ENCODE measurements around the gene C10orf67.
"Not testable (repeated sequence)": the region's sequence is repeated elsewhere in the genome, so short reads cannot be mapped to it uniquely, and the experiment has no call there.

Gene C10orf67

DNA sequence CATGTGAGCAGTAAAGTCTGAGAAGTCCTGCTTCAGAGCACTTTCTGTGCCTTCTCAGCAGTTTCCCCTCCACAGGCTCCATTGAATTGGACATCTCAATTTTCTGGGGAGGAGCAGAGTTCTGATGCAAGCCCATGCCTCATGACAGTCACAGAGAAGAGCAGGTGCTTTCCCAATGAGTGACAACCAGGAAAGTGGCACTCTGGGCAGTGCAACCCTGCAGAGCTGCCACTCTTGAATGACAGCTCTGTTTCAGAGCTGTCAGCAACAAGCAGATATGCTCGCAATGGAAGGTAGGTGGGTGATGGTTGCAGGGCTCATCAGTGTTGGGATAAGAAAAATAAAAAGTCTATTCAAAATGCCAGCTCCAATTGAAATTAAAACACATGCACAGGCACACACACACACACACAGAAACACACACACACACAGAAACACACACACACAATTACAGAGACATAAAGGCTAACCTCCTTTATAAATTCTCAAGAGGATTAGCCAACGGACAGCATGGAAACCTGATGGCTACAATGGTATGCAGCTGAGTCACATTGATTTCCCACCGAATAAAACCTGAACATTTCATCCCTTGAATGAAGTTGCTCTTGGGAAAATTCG, 50.5 kb downstream of the C10orf67 start:
- H3K4me1 ChIP-seq (ENCODE audit: control insufficient read depth, insufficient read depth, low read length), result no peaks in the 10 kb centered on the region
- H3K9me3 ChIP-seq (ENCODE audit: control insufficient read depth in 2 of 2, low read length in 2 of 2), result no peaks in the 10 kb centered on the region
- peaks cover 0 to 9% of the 10 kb centered on the region in 2 donors for H3K27me3 ChIP-seq (ENCODE audit: control insufficient read depth in 1 of 2, insufficient read depth in 2 of 2, low read length in 2 of 2)
- H3K27ac ChIP-seq (ENCODE audit: low read length), result no peak overlapping the region
- no peak overlapping the region for H3K9ac ChIP-seq (ENCODE audit: low read length in 2 of 2)
- H3K4me3 ChIP-seq (ENCODE audit: low read length in 2 of 2), result no peak overlapping the region
- H3K36me3 ChIP-seq (ENCODE audit: control insufficient read depth in 2 of 2, insufficient read depth in 2 of 2, low read length in 2 of 2), result no peaks in the 10 kb centered on the region

DNA sequence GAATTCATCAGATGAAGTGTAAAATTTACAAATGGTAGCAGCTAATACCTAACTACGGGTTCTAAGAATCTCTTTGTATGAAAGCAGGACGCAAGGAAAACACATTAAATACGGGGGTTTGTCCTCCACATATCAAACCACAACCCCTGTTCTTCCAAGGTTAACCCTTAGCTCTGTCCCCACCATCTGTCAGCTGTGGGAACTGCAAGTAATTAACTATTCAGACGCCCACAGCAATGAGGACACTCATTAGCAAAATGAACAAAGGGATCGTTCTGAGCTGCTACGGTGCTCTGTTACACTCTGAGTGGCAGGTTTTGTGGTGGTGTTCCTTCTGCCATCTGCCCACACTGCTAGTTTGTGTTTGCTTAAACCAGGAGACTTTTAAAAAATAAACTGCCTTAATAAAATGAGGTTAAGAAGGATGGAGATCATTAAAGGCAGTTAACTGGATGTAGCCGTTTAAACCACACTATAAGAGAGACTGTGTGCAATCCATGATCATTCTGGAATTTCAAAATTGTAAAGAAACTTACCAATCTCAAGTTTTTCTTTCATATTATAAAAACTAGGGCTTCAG, 51.4 kb downstream of the C10orf67 start:
- no peaks in the 10 kb centered on the region for H3K4me1 ChIP-seq (ENCODE audit: control insufficient read depth, insufficient read depth, low read length)
- no peaks in the 10 kb centered on the region for H3K36me3 ChIP-seq (ENCODE audit: control insufficient read depth in 2 of 2, insufficient read depth in 2 of 2, low read length in 2 of 2)
- peaks cover 0 to 9% of the 10 kb centered on the region in 2 donors for H3K27me3 ChIP-seq (ENCODE audit: control insufficient read depth in 1 of 2, insufficient read depth in 2 of 2, low read length in 2 of 2)
- no peak overlapping the region for H3K27ac ChIP-seq (ENCODE audit: low read length)
- H3K9me3 ChIP-seq (ENCODE audit: control insufficient read depth in 2 of 2, low read length in 2 of 2), result no peaks in the 10 kb centered on the region
- H3K9ac ChIP-seq (ENCODE audit: low read length in 2 of 2), result no peak overlapping the region
- H3K4me3 ChIP-seq (ENCODE audit: low read length in 2 of 2), result no peak overlapping the region

DNA sequence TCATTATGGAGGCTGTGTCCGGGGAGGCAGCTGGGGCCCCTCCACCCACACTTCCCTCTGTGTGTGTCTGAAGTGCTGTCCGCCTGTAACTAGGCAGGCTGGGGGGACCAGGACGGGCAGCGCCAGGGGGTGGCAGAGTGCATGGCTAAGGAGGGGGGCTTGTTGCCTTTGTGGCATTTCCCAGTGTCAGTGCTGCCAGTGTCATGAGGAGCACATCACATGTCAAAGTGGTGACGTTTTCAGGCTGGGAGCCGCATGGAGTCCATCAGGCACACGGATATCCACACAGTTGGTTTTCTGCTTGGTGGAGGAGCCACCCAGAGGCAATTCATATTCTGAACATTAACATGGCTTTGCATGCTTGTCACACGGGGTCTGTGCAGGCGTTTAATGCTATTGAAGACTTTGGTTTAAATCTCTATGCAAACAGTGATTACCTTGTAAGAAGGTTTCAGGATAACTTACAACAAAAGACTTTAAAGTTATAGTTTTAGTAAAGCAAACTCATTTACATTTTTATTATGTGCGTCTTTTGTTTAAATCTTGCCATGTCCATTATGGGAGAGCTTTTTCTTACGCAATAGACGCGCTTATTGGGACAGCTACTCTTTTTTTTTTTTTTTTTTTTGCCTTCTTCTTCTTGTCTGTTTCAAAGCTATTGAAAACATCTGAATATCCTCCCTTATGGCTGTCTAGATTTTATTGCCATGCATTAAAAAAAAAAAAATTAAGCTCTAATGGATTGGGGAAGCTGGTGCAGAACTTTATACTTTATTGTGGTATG, 52.9 kb downstream of the C10orf67 start:
- H3K9me3 ChIP-seq (ENCODE audit: control insufficient read depth in 2 of 2, low read length in 2 of 2), result no peaks in the 10 kb centered on the region
- H3K9ac ChIP-seq (ENCODE audit: low read length in 2 of 2), result no peak overlapping the region
- no peaks in the 10 kb centered on the region for H3K36me3 ChIP-seq (ENCODE audit: control insufficient read depth in 2 of 2, insufficient read depth in 2 of 2, low read length in 2 of 2)
- H3K4me1 ChIP-seq (ENCODE audit: control insufficient read depth, insufficient read depth, low read length), result no peaks in the 10 kb centered on the region
- peaks cover 0 to 9% of the 10 kb centered on the region in 2 donors for H3K27me3 ChIP-seq (ENCODE audit: control insufficient read depth in 1 of 2, insufficient read depth in 2 of 2, low read length in 2 of 2)
- H3K27ac ChIP-seq (ENCODE audit: low read length), result no peak overlapping the region
- H3K4me3 ChIP-seq (ENCODE audit: low read length in 2 of 2), result no peak overlapping the region

DNA sequence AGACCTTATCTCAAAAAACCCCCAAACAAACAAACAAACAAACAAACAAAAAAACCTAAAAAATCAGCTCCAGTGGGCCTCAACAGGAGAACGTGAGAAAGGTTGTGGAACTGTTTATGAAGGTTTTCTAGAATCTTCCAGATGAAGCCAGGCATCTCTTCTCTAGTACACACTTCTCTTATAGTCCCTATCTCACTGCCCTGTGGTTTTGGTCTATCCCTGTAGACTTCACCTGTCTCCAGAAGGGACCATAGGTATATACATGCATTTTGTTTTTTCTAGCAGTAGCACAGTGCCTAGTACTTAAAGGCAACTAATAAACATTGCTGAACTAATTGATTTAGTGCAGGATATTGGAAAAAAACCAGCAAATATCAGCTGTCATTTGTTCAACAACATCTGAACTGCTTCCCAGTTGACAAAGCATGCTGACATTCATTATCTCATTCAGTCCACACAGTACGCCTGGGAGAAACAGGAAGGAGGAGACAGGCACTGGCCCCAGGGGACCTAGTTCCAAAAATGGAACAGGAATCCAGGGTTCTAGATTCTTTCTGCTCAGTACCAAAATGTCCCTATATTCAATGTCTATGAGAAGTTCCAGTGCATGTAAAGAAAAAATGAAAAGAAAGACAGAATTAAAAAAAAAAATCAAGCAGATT, 59.8 kb downstream of the C10orf67 start:
- no peaks in the 10 kb centered on the region for H3K9me3 ChIP-seq (ENCODE audit: control insufficient read depth in 2 of 2, low read length in 2 of 2)
- no peaks in the 10 kb centered on the region for H3K27me3 ChIP-seq (ENCODE audit: control insufficient read depth in 1 of 2, insufficient read depth in 2 of 2, low read length in 2 of 2)
- no peak overlapping the region for H3K27ac ChIP-seq (ENCODE audit: low read length)
- no peaks in the 10 kb centered on the region for H3K4me1 ChIP-seq (ENCODE audit: control insufficient read depth, insufficient read depth, low read length)
- no peak overlapping the region for H3K4me3 ChIP-seq (ENCODE audit: low read length in 2 of 2)
- H3K36me3 ChIP-seq (ENCODE audit: control insufficient read depth in 2 of 2, insufficient read depth in 2 of 2, low read length in 2 of 2), result no peaks in the 10 kb centered on the region
- H3K9ac ChIP-seq (ENCODE audit: low read length in 2 of 2), result no peak overlapping the region

DNA sequence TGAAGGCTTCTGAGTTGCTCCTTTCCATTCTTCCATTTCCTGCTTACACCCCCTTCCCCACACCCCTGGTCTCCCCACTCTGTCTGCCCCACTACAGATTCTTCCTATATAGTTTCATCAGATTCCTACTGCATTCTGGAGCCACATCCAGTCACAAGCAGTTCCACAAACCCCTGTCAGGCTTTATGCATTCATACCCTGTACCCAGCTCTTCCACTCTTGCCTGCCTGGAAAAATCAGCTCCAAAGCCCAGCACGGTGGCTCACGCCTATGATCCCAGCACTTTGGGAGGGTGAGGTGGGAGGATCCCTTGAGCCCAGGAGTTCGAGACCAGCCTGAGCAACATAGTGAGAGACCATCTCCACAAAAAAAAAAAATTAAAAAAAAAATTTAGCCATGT, 60.4 kb downstream of the C10orf67 start:
- Histone ChIP-seq H3K9ac (ENCODE audit: low read length in 2 of 2) (no peak overlapping the region), H3K4me1 (ENCODE audit: control insufficient read depth, insufficient read depth, low read length) (no peaks in the 10 kb centered on the region), H3K27ac (ENCODE audit: low read length) (no peak overlapping the region), H3K27me3 (ENCODE audit: control insufficient read depth in 1 of 2, insufficient read depth in 2 of 2, low read length in 2 of 2) (peaks cover 0 to under 1% of the 10 kb centered on the region in 2 donors), H3K4me3 (ENCODE audit: low read length in 2 of 2) (no peak overlapping the region), H3K36me3 (ENCODE audit: control insufficient read depth in 2 of 2, insufficient read depth in 2 of 2, low read length in 2 of 2) (no peaks in the 10 kb centered on the region), H3K9me3 (ENCODE audit: control insufficient read depth in 2 of 2, low read length in 2 of 2) (no peaks in the 10 kb centered on the region)

DNA sequence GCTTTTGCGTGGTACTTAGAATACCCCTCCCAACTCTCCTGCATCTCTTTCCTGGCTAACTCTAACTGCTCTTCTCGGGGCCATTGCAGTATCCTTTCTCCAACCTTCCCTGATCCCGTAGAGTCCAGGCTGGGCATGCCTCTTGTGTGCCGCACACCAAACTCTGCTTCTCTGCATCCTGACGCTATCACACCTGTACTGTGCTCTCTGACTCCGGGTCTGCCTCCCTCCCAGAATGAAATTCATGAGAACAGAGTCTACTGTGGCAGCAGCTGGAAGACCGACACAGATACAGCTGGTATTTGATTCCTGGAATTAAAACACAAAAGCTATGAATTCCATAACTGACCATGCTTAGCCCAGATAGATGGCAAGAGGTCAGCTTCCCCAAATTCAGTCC, 60.9 kb downstream of the C10orf67 start:
- no peaks in the 10 kb centered on the region for H3K9me3 ChIP-seq (ENCODE audit: control insufficient read depth in 2 of 2, low read length in 2 of 2)
- H3K27me3 ChIP-seq (ENCODE audit: control insufficient read depth in 1 of 2, insufficient read depth in 2 of 2, low read length in 2 of 2), result peaks cover 0 to 2% of the 10 kb centered on the region in 2 donors
- H3K4me3 ChIP-seq (ENCODE audit: low read length in 2 of 2), result no peak overlapping the region
- H3K4me1 ChIP-seq (ENCODE audit: control insufficient read depth, insufficient read depth, low read length), result no peaks in the 10 kb centered on the region
- no peak overlapping the region for H3K27ac ChIP-seq (ENCODE audit: low read length)
- H3K36me3 ChIP-seq (ENCODE audit: control insufficient read depth in 2 of 2, insufficient read depth in 2 of 2, low read length in 2 of 2), result no peaks in the 10 kb centered on the region
- H3K9ac ChIP-seq (ENCODE audit: low read length in 2 of 2), result no peak overlapping the region

DNA sequence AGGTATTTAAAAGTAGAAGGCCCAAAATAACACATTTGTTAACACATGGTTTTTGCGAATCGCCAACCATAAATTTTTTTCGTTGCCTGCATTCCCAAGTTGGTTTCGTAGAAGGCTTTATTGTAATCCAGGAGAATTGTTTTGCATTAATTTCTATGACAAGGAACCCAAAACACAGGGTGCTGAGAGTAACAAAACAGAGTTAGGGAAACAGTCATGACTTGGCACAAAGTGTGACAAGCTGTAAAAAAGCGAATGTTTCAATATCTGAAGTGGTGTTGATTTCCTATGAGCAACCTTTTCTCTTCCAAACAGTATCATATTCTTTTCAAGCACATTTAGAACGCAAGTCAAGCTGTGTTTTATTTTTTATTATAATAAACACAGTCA, 63.6 kb downstream of the C10orf67 start:
- H3K9me3 ChIP-seq (ENCODE audit: control insufficient read depth in 2 of 2, low read length in 2 of 2), result peaks cover 0 to 2% of the 10 kb centered on the region in 2 donors
- H3K27ac ChIP-seq (ENCODE audit: low read length), result no peak overlapping the region
- H3K4me1 ChIP-seq (ENCODE audit: control insufficient read depth, insufficient read depth, low read length), result no peaks in the 10 kb centered on the region
- H3K36me3 ChIP-seq (ENCODE audit: control insufficient read depth in 2 of 2, insufficient read depth in 2 of 2, low read length in 2 of 2), result no peaks in the 10 kb centered on the region
- H3K4me3 ChIP-seq (ENCODE audit: low read length in 2 of 2), result no peak overlapping the region
- no peak overlapping the region for H3K9ac ChIP-seq (ENCODE audit: low read length in 2 of 2)
- peaks cover 0 to 2% of the 10 kb centered on the region in 2 donors for H3K27me3 ChIP-seq (ENCODE audit: control insufficient read depth in 1 of 2, insufficient read depth in 2 of 2, low read length in 2 of 2)

DNA sequence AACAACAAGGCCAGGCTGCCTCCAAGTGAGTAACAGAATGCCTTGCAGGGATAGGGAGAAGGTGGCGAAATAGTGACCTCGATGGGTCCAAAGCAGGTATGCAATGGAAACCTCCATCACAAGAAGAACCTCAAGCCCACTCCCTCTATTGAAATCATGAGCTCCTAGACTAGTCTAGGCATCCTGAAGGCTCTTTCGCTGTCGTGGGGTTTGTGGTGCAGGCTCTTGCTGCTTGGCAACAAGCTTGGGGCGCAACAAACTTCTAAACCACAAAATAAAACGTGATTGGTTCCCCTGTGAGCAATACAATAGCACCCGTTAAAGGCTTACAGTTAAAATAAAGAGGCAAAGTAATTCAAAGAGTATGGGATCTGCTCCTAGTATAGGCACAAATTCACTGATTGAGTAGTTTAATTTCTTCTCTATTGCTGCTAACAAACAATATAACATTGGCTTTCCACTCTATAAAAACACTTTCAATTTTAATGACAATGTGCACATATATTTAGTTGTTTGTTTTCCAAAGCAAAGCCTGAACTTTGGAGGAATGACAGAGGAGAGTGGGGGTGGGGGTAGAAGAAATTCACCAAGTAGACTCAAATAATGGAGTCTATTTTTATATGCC, 64.1 kb downstream of the C10orf67 start:
- Histone ChIP-seq H3K4me3 (ENCODE audit: low read length in 2 of 2) (no peak overlapping the region), H3K27me3 (ENCODE audit: control insufficient read depth in 1 of 2, insufficient read depth in 2 of 2, low read length in 2 of 2) (peaks cover 0 to 2% of the 10 kb centered on the region in 2 donors), H3K9me3 (ENCODE audit: control insufficient read depth in 2 of 2, low read length in 2 of 2) (peaks cover 0 to 2% of the 10 kb centered on the region in 2 donors), H3K36me3 (ENCODE audit: control insufficient read depth in 2 of 2, insufficient read depth in 2 of 2, low read length in 2 of 2) (no peaks in the 10 kb centered on the region), H3K27ac (ENCODE audit: low read length) (no peak overlapping the region), H3K9ac (ENCODE audit: low read length in 2 of 2) (no peak overlapping the region), H3K4me1 (ENCODE audit: control insufficient read depth, insufficient read depth, low read length) (no peaks in the 10 kb centered on the region)

DNA sequence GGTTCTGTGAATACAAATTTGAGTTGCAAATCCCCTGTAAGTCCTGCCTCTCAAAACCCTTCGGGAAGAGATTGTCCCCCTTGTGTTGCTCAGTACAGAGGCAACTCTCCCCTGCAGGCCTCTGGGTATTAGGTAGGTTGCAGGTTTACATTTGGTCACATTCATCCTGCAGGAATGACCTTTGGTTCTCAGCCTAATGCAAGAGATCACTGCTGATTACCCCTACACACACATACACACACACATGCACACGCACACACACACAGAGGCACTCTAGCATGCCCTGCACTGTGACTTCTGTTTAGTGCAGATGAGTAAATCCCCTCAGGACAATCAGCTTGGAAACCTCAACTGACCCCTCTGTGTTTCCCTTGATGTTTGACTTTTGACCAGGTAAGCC, 69.2 kb downstream of the C10orf67 start:
- no peak overlapping the region for H3K4me3 ChIP-seq (ENCODE audit: low read length in 2 of 2)
- H3K27ac ChIP-seq (ENCODE audit: low read length), result no peak overlapping the region
- no peak overlapping the region for H3K9ac ChIP-seq (ENCODE audit: low read length in 2 of 2)
- H3K36me3 ChIP-seq (ENCODE audit: control insufficient read depth in 2 of 2, insufficient read depth in 2 of 2, low read length in 2 of 2), result no peaks in the 10 kb centered on the region
- peaks cover 0 to 19% of the 10 kb centered on the region in 2 donors for H3K9me3 ChIP-seq (ENCODE audit: control insufficient read depth in 2 of 2, low read length in 2 of 2)
- peaks cover 0 to 2% of the 10 kb centered on the region in 2 donors for H3K27me3 ChIP-seq (ENCODE audit: control insufficient read depth in 1 of 2, insufficient read depth in 2 of 2, low read length in 2 of 2)
- no peaks in the 10 kb centered on the region for H3K4me1 ChIP-seq (ENCODE audit: control insufficient read depth, insufficient read depth, low read length)

DNA sequence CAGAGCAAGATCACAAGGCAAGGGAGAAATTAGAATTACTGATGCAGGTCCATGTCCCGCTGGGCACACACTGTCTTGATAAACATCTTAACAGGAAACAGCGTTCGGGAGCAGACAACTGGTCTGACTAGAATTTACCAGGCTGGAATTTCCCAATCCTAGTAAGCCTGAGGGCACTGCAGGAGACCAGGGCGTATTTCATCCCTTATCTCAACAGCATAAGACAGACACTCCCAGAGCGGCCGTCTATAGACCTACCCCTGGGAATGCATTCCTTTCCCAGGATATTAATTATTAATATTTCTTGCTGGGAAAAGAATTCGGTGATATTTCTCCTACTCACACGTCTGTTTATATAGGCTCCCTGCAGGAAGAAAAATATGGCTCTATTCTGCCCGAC, 70.4 kb downstream of the C10orf67 start:
- not testable (repeated sequence) for H3K27me3 ChIP-seq (ENCODE audit: control insufficient read depth in 1 of 2, insufficient read depth in 2 of 2, low read length in 2 of 2); H3K36me3 ChIP-seq (ENCODE audit: control insufficient read depth in 2 of 2, insufficient read depth in 2 of 2, low read length in 2 of 2); H3K9ac ChIP-seq (ENCODE audit: low read length in 2 of 2); H3K27ac ChIP-seq (ENCODE audit: low read length); H3K4me1 ChIP-seq (ENCODE audit: control insufficient read depth, insufficient read depth, low read length); H3K4me3 ChIP-seq (ENCODE audit: low read length in 2 of 2)
- peaks cover 0 to 24% of the 10 kb centered on the region in 2 donors for H3K9me3 ChIP-seq (ENCODE audit: control insufficient read depth in 2 of 2, low read length in 2 of 2)
